HG03439 (cell line): ENCODE results near the gene PRCD.
"Not testable (repeated sequence)": the region's sequence is repeated elsewhere in the genome, so short reads cannot be mapped to it uniquely, and the experiment has no call there.

Source experiments
- ATAC-seq: cut with Tn5 transposase; IDR thresholded peaks from one replicate; pipeline ENCODE4 v1.9.1; 2021; ENCODE audit warnings: mild to moderate bottlenecking, moderate library complexity; ENCODE audit not compliant: unreplicated experiment

The PRCD gene

DNA sequence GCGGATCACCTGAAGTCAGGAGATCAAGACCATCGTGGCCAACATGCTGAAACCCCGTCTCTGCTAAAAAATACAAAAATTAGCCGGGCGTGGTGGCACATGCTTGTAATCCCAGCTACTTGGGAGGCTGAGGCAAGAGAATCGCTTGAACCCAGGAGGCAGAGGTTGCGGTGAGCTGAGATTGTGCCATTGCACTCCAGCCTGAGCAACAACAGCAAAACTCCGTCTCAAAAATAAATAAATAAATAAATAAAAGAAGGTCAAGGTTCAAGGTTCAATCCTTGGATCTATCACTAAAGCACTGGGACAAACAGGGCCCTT, 14.4 kb upstream of the PRCD start:
- ATAC-seq, result not testable (repeated sequence)

DNA sequence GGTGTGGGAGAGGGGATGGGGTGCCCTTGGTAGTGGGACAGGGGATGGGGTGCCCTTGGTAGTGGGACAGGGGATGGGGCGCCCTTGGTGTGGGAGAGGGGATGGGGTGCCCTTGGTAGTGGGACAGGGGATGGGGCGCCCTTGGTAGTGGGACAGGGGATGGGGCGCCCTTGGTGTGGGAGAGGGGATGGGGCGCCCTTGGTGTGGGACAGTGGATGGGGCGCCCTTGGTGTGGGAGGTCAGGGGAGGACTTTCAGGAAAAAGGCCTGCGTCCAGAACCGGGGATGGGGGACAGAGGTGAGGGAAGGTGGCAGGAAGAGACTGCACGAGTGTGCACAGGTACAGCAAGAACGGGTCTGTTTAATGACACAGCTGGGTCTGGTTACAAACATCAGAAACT, 12.8 kb upstream of the PRCD start:
- ATAC-seq, result not testable (repeated sequence)

DNA sequence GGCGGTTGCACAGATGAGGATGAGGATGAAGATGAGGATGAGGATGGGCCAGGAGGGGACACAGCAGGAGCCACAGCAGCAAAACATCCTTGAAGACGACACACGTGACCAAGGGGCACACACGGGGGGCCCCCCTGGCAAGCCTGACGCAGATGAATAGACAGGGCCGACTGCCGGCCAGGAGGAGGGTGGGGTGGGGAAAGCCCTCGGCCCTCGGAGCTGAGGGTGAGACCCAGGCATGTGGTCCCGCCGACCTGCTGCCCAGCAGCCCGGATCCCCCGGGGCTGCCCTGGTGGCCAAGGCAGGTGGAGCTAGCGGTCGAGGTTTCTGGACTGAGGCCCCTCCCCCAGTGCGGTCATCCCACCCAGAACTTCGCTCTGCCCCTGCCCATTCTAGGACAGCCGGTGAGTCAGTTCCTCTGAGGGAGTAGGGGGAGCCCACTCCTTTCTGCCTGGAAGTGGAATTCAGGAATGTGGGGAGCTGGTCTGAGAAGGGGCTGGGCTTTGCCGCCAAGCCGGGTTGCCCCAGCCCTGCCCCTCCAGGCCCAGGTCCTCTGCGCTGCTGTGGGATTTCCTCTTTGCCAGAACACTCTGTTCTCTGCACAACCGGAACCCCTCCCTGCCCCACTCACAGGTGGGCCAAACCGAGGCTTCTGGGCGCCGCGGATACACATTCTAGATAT, 12.3 kb upstream of the PRCD start:
- ATAC-seq, result no peak

DNA sequence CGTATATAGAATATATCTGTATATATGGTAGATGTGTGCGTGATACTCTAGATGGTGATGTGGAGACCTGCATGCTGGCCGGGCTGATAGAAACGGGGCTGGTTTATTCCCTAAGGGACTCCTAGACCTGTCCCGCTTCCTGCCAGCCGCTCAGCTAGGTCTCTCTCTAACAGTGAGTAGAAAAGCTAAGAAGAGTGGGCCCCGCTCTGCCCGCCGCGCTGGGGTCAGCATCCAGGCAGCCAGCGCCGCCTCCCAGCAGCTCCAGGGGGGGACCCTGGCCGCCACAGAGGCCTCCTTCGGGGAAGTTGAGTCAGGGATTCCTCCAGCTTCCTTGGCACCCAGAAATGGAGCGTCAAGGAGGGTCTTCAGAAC, 11.7 kb upstream of the PRCD start:
- ATAC-seq, result no peak

- no peak for ATAC-seq
These were observed 11.2 kb upstream of the PRCD start for GRCh38 chr17:76528528-76529223.

- ATAC-seq, result no peak
These were observed 10.4 kb upstream of the PRCD start for GRCh38 chr17:76529224-76530094.

- ATAC-seq, result no peak
These were observed 9.6 kb upstream of the PRCD start for GRCh38 chr17:76530095-76530723.

GRCh38 chr17:76530811-76531485, 8.9 kb upstream of the PRCD start:
- no peak for ATAC-seq

DNA sequence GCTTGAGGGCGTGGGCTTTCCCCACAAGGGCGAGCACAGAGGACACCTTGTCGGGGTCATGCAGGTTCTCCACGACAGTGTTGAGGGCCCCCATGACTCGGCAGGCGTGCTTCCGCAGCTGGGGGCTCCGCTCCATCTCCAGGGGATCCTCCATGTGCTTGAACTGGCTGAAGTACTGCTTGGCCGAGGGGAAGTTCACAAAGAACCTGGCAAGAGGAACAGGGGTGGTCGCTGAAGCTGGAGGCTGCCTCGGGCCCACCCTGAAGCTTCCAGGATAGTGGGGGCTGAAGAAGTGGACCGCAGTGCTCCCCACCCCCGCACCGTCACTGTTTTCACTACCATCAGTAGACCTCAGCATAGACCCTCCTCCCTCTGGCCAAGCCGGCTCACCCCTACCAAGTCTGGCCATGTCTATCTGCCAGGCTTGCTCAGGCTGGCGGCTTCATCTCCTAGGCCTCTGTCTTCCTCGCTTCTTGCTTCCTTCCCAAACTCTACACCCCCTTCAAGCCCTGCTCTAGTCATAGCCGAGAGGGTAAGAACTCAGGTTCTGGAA, 8.3 kb upstream of the PRCD start:
- no peak for ATAC-seq

- no peak for ATAC-seq
These were observed 7.7 kb upstream of the PRCD start for GRCh38 chr17:76532072-76532651.

GRCh38 chr17:76533640-76534359, 6.0 kb upstream of the PRCD start:
- ATAC-seq, result not testable (repeated sequence)

GRCh38 chr17:76534831-76535732, 4.8 kb upstream of the PRCD start:
- ATAC-seq, result no peak

- no peak for ATAC-seq
These were observed 3.9 kb upstream of the PRCD start for GRCh38 chr17:76535788-76536510.

GRCh38 chr17:76536511-76537287, 3.1 kb upstream of the PRCD start:
- ATAC-seq, result no peak

DNA sequence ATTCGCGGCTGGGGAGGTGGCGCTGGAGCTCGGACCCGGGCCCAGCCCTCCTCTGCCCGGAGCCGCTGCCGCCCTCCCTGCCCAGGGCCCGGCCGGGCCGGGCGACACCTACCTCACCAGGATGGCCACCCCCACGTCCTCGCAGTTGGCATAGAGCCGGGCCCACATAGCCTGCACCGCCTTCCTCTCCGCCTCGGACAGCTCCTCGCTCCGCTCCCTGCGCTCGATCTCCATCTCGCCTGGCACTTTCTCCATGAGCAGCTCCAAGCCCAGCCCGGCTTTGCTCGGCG, 2.6 kb upstream of the PRCD start:
- ATAC-seq, result no peak

DNA sequence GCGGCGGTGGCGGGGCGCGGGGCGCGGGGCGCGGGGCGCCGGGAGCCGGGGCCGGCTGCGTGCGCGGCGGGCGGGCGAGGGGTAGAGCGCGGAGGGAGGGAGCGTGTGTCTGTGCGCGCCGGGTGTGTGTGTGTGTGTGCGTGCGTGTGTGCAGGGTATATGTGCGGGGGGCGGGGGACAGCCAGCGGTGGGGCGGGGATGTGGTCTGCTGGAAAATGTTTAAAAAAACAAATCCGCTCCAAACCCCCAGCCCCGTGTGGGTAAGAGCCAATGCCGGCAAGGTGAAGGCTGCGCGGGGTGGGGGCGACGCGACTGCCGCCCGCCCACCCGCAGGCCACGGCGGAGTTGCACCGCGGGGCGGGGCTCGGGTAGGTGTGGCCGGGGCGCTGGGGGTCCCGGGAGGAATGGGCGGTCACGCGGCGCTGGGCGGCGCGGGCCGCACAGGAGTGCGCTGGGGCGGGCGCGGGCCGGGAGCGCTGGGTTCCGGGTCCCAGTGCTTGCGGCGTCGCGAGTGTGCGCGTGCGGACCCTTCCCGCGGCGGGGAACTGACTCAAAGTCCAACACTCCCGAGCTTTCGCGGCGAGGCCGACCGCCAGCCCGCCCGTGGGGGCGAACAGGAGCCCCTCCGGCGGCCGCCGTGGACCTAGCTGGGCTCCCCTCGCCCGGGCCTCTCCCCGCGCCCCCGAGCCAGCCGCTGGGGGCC, 2.1 kb upstream of the PRCD start, which contains the start of gene CYGB:
Gene CYGB (minus strand): TSS at position 132 of the 703 bp plus-strand sequence. CDS start 167 bp downstream, outside the sequence.
- no peak for ATAC-seq
